Effector memory CD8-positive, alpha-beta T cell (primary cell): Measurements from ENCODE around the gene ELOA.

ENCODE experiments used
- ATAC-seq: fragments of 150-1000 bp; cut with Tn5 transposase; replicated peaks from 2 replicates; pipeline ENCODE4 v1.10.0; 2021; ENCODE audit warnings: mild to moderate bottlenecking, moderate library complexity
- DNase-seq, 3 experiments: peaks; one replicate each; pipeline ENCODE4 v3.0.0; 2021
- H3K27ac Mint-ChIP-seq, 2 donors: one replicate each; pipeline ENCODE4 v1.8.0; 2022; ENCODE audit warnings: mild to moderate bottlenecking in 2 of 2, mixed read lengths in 2 of 2, moderate library complexity in 2 of 2
- H3K27me3 Mint-ChIP-seq, 2 donors: one replicate each; pipeline ENCODE4 v1.8.0; 2022; ENCODE audit warnings: mixed read lengths in 2 of 2
- H3K36me3 Mint-ChIP-seq: one replicate; pipeline ENCODE4 v1.8.0; 2022; ENCODE audit warnings: mild to moderate bottlenecking, moderate library complexity, mixed read lengths; ENCODE audit not compliant: insufficient read depth
- H3K4me1 Mint-ChIP-seq, 2 donors: one replicate each; pipeline ENCODE4 v1.8.0; 2022; ENCODE audit warnings: low read depth in 2 of 2, mixed read lengths in 2 of 2
- H3K4me3 Mint-ChIP-seq, 2 donors: one replicate each; pipeline ENCODE4 v1.8.0; 2022; ENCODE audit warnings: mild to moderate bottlenecking in 2 of 2, mixed read lengths in 2 of 2, moderate library complexity in 2 of 2
- H3K9me3 Mint-ChIP-seq, 2 donors: one replicate each; pipeline ENCODE4 v1.8.0; 2022; ENCODE audit warnings: mixed read lengths in 2 of 2
- total RNA-seq, 9 experiments: gene quantifications; one replicate each; lab custom pipeline; 2026; lab: John Stamatoyannopoulos, UW

The ELOA gene, protein sequence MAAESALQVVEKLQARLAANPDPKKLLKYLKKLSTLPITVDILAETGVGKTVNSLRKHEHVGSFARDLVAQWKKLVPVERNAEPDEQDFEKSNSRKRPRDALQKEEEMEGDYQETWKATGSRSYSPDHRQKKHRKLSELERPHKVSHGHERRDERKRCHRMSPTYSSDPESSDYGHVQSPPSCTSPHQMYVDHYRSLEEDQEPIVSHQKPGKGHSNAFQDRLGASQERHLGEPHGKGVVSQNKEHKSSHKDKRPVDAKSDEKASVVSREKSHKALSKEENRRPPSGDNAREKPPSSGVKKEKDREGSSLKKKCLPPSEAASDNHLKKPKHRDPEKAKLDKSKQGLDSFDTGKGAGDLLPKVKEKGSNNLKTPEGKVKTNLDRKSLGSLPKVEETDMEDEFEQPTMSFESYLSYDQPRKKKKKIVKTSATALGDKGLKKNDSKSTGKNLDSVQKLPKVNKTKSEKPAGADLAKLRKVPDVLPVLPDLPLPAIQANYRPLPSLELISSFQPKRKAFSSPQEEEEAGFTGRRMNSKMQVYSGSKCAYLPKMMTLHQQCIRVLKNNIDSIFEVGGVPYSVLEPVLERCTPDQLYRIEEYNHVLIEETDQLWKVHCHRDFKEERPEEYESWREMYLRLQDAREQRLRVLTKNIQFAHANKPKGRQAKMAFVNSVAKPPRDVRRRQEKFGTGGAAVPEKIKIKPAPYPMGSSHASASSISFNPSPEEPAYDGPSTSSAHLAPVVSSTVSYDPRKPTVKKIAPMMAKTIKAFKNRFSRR
- total RNA-seq: 55.2 to 146 (median 85.9) reads per million in 9 experiments

DNA sequence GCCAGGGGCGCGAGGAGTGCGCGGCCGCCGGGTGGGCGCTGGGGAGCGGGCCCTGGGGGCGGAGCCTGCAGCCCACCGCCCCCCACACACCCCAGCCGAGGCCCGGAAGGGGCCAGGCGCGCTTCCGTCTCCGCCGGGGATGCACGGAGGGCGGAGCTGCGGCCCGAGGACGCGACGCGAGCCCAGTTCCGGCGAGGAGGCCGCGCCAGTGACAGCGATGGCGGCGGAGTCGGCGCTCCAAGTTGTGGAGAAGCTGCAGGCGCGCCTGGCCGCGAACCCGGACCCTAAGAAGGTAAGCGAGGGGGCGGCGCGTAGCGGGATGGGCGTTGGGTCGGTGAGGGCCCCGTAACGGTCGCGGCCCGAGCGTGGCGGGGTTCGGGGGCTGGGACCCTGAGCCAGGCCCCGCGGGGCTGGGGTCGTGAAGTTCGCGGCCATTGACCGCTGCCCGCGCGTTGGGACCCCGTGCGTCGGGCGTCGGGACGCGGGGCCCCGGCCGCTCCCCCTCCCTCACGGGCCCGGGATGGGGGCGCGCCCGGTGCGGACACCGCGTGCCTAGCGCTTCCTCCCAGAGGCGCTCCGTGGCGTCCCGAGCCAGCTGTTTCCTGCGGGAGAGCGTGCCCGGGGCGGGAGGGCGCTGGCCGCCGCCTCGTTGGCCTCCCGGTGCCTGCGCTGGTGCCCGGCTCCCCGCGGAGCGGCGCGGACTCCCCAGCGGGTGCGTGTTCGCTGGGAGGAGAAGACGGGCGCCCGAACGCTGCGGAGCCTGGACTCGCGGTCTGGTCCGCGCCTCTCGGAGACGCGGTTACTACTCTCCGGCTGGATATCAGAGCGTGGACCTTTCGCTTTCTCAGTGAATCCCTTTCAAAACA is at the start of gene ELOA:
TSS of gene ELOA (plus strand) at position 185 of the 866 bp plus-strand sequence. CDS start at position 218, 33 bp downstream.
- DNase-seq (peak; percentile 65 to 68 (median 65)), ATAC-seq (peak; percentile 94)
- Mint-ChIP-seq H3K4me1 (peaks cover 28 to 37% of the 10 kb centered on the region in 2 donors), H3K27me3 (no peaks in the 10 kb centered on the region), H3K4me3 (peak within 1 kb of the TSS; percentile 91 to 93), H3K27ac (peak within 1 kb of the TSS; percentile 84 to 97), H3K36me3 (peaks cover 27% of the 10 kb centered on the region), H3K9me3 (no peaks in the 10 kb centered on the region)

DNA sequence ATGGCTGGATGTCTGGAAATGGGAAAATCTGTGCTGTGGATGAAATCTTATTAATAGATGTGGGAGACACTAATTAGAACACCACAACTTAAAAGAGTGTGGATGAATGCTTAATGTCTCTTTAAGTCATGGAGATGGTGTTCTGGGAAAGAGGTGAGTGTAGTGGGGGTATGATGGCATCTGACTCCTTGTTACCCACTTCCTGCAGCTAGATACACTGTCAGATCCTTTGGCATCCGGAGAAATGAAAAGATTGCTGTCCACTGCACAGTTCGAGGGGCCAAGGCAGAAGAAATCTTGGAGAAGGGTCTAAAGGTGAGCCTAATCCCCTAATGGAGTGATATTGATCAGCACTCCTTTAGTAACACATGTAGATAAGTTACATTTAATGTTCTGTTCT is 49.7 kb upstream of the ELOA start:
- Mint-ChIP-seq H3K4me1 (peaks cover 40 to 56% of the 10 kb centered on the region in 2 donors), H3K27me3 (no peaks in the 10 kb centered on the region), H3K9me3 (no peaks in the 10 kb centered on the region), H3K27ac (peak overlapping the region; percentile 80 to 86), H3K36me3 (peaks cover 71% of the 10 kb centered on the region), H3K4me3 (peak overlapping the region; percentile 93 to 95)
- ATAC-seq (no peak), DNase-seq (no peak)

DNA sequence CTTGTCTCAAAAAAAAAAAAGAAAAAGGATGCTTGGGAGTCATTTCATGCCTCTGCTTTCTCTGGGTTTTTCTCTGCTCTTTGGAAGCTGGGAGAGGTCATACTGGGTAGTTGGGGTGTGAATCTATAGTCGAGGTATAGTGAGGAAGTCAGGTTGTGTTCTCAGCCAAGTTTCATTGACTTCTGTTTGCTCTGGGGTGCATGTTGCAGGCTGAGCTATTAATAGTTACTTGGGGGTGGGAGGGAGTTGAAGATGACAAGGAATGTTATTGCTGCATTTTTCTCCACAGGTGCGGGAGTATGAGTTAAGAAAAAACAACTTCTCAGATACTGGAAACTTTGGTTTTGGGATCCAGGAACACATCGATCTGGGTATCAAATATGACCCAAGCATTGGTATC is 48.9 kb upstream of the ELOA start:
- Mint-ChIP-seq H3K36me3 (peaks cover 79% of the 10 kb centered on the region), H3K4me1 (peaks cover 40 to 60% of the 10 kb centered on the region in 2 donors), H3K27ac (peak overlapping the region; percentile 80 to 86), H3K4me3 (peak overlapping the region; percentile 93 to 95), H3K9me3 (no peaks in the 10 kb centered on the region), H3K27me3 (no peaks in the 10 kb centered on the region)
- DNase-seq: no peak
- ATAC-seq: no peak

DNA sequence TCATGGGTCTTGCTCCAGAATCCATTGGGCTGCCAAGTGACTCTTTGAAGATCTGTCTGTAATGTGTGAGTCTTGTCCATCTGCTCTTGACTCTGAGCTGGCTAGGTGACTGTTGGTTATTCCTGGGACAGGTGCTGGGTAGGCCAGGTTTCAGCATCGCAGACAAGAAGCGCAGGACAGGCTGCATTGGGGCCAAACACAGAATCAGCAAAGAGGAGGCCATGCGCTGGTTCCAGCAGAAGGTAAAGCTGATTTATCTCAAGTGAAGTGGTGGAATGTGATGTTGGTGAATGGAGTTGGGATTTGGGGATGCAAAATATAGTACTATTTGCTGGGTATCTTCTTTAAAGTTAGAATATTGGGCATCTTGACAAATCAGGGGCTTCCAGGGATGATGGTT is 47.6 kb upstream of the ELOA start:
- ATAC-seq (no peak), DNase-seq (no peak)
- Mint-ChIP-seq H3K27me3 (no peaks in the 10 kb centered on the region), H3K9me3 (no peaks in the 10 kb centered on the region), H3K36me3 (peaks cover 90% of the 10 kb centered on the region), H3K4me3 (no peak overlapping the region), H3K27ac (peak overlapping the region; percentile 15 to 49), H3K4me1 (peaks cover 46 to 68% of the 10 kb centered on the region in 2 donors)

DNA sequence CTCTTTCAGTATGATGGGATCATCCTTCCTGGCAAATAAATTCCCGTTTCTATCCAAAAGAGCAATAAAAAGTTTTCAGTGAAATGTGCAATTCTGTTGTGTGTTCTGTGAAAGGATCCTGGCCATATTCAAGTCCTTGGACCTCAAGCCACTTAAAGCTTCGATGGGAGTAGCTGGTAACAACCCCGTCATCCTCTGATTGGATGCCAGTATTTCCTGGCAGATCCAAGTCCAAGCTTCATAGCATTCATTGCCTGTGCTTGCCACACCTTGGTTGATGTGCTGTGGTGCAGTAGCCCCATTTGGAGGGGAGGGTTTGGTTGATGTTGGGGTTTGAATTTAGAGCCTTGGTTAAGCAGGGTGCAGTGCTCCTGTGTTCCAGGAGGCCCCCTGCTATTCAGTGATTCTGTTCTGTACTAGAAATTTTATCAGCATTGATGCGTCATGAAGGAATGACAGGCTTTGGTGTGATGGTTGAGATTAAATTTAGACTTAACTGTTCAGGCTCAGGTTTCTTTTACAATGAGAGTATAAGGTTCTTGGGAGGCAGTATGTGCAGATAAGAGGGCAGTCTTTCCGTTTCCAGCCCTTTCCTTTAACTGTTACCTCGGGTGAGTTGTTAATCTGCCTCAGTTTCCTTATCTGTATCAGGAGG is 46.8 kb upstream of the ELOA start:
- ATAC-seq (no peak), DNase-seq (no peak)
- Mint-ChIP-seq H3K27me3 (no peaks in the 10 kb centered on the region), H3K4me3 (no peak overlapping the region), H3K9me3 (no peaks in the 10 kb centered on the region), H3K27ac (peak overlapping the region in 1 of 2 donors; percentile 49), H3K4me1 (peaks cover 52 to 68% of the 10 kb centered on the region in 2 donors), H3K36me3 (peaks cover 97% of the 10 kb centered on the region)

DNA sequence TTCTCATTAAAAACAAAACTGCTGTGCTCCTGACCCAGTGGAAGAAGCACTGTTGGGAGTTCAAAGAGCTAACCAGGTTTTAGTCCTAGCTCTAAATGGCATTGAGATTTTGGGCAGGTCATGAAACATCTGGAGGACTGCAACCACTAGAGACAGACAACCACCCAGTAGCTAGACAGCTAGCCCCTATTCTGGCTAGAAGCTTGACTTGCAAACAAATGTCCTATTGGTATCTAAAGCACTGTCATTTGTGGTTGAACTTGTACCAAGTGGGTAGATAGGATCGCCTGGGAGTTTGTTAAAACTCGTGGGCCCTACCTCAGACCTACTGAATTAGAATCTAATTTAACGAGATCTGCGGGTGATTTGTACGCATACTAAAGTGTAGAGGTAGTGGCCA is 44.8 kb upstream of the ELOA start:
- ATAC-seq (no peak), DNase-seq (no peak)
- H3K4me3 Mint-ChIP-seq: no peak overlapping the region
- peak overlapping the region in 1 of 2 donors; percentile 68 for H3K27ac Mint-ChIP-seq
- H3K36me3 Mint-ChIP-seq: peaks cover 95% of the 10 kb centered on the region
- no peaks in the 10 kb centered on the region for H3K27me3 Mint-ChIP-seq
- H3K4me1 Mint-ChIP-seq: peaks cover 42 to 54% of the 10 kb centered on the region in 2 donors
- H3K9me3 Mint-ChIP-seq: no peaks in the 10 kb centered on the region

DNA sequence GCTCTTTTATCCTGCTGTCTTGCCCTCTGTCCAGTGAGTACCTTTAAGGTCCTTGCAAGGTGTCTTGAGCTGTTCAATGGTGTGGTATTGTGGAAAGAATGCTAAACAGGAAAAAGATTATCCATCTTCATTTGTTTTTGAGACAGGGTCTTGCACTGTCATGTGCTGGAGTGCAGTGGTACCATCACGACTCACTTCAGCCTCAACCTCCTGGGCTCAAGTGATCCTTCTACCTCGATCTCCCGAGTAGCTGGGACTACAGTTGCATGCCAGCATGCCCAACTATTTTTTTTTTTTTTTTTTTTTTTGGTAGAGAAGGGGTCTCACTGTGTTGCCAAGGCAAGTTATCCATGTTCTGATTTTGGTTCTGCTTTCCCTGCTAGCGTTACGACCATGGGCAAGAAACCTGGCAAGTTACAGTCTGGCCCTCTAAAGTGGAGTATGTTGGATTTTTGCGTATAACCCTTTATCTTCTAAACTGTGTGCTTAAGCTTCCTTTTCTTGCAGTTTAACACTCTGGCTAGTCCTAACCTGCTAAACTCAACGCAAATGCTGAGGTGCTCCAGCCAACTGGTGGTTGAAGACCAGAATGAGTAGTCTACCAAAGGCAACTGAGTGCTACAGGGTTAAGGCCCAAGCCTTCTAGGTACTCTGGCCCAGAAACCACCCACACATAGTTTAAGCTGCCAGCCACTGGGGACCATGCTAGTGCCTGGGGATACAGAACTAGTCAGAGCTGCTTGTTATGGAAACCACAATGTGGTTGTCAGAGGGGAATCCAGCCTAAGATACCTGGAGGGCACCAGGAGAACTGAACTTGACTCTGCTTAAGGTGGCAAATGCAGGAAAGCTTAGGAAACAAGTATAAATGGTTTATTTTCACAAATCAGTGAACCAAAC is 43.7 kb upstream of the ELOA start:
- Mint-ChIP-seq H3K4me3 (no peak overlapping the region), H3K4me1 (peaks cover 32 to 44% of the 10 kb centered on the region in 2 donors), H3K27ac (no peak overlapping the region), H3K36me3 (peaks cover 89% of the 10 kb centered on the region), H3K27me3 (no peaks in the 10 kb centered on the region), H3K9me3 (no peaks in the 10 kb centered on the region)
- ATAC-seq: peak; percentile 48
- no peak for DNase-seq

DNA sequence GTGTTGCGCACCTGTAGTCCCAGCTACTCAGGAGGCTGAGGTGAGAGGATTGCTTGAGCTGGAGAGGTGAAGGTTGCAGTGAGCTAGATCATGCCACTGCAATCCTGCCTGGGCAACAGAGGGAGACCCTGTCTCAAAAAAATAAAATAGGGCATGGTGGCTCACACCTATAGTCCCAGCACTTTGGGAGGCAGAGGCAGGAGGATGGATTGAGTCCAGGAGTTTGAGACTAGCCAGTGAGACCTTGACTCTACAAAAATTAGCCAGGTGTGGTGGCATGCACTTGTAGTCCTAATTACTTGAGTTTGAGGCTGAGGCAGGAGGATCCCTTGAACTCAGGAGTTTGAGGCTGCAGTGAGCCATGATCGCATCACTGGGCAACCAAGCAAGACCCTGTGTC is 42.0 kb upstream of the ELOA start:
- no peak for ATAC-seq
- peaks cover 76% of the 10 kb centered on the region for H3K36me3 Mint-ChIP-seq
- no peaks in the 10 kb centered on the region for H3K27me3 Mint-ChIP-seq
- H3K27ac Mint-ChIP-seq: peak overlapping the region in 1 of 2 donors; percentile 68
- no peak overlapping the region for H3K4me3 Mint-ChIP-seq
- peaks cover 16 to 26% of the 10 kb centered on the region in 2 donors for H3K4me1 Mint-ChIP-seq
- no peak for DNase-seq
- H3K9me3 Mint-ChIP-seq: no peaks in the 10 kb centered on the region

DNA sequence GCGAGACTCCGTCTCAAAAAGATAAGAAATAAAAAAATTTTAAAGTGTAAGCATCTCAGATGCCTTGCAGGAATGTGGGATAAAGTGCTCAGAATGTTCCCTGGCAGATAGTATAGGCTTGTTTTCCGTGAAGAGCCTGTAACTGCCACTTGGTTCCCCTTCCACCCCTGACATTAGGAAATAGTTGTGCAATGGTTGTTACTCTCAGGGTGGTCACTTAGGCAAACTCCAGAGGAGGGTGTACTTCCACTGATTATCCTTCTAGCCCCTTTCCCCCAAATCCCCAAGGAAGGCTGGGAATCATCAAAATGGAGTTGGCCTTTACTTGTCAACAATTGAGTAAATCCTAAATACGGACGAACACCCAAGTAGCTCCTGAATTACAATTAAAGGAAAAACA is 41.3 kb upstream of the ELOA start:
- DNase-seq: no peak
- ATAC-seq: no peak
- Mint-ChIP-seq H3K27me3 (no peaks in the 10 kb centered on the region), H3K4me1 (peaks cover 12 to 19% of the 10 kb centered on the region in 2 donors), H3K27ac (peak overlapping the region in 1 of 2 donors; percentile 68), H3K4me3 (no peak overlapping the region), H3K9me3 (no peaks in the 10 kb centered on the region), H3K36me3 (peaks cover 71% of the 10 kb centered on the region)

DNA sequence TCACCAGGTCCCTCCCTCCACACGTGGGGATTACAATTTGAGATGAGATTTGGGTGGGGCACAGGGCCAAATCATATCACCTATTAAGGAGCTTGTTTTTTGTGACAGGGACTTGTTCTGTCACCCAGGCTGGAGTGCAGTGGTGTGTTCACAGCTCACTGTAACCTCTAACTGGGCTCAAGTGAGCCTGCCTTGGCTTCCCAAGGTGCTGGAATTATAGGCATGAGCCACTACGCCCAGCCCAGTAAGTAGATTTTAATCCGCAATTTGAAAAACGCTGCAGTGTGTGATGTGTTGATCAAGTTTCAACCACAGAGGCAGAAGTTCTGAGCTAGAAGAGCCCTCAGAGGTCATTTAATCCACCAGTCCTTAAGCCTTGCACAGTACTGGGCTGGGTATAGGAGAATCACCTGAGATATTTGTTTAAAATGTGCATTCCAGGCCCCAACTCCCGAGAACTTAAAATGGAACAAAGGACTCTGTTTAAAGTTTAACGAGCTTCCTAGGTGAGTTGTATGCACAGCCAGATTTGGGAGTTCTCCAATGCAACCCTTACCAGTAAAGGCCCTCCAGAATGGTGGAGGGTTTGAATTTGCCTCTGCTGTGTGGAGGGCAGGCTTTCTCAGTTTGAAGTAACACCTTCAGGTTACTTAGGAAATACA is 38.3 kb upstream of the ELOA start:
- Mint-ChIP-seq H3K4me1 (peaks cover 3 to 13% of the 10 kb centered on the region in 2 donors), H3K9me3 (no peaks in the 10 kb centered on the region), H3K4me3 (no peak overlapping the region), H3K27ac (peak overlapping the region in 1 of 2 donors; percentile 7), H3K36me3 (peaks cover 44% of the 10 kb centered on the region), H3K27me3 (no peaks in the 10 kb centered on the region)
- no peak for ATAC-seq
- DNase-seq: no peak

DNA sequence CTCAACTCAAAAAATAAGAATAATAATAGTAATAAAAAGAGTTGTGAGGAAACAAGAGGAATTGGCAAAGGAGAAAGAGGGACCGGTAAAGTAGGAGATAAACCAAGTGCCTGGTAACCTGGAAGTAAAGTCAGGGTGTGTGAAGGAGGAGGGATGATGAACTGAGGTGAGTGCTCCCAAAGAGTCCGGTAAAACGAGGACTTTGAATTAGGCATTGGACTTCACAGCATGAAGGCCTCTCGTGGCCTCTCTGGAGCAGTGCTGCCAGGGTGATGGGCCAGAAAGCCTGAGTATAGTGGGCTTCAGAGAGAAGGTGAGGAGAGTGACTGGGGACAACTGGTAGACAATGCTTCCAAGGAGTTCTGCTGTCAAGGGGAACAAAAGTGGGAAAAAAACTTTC is 34.0 kb upstream of the ELOA start:
- DNase-seq: no peak
- Mint-ChIP-seq H3K9me3 (no peaks in the 10 kb centered on the region), H3K4me3 (no peak overlapping the region), H3K27ac (peak overlapping the region; percentile 6 to 36), H3K36me3 (peaks cover 10% of the 10 kb centered on the region), H3K4me1 (peaks cover 0 to 8% of the 10 kb centered on the region in 2 donors), H3K27me3 (no peaks in the 10 kb centered on the region)
- ATAC-seq: no peak
